MCF 10A (cell line): ENCODE measurements around the gene KCTD2. TPM values are rescaled to one million over a fixed set of nuclear protein-coding genes. Genes with fewer than 3 reads are reported as not detected.
"Not testable (repeated sequence)": the region's sequence is repeated elsewhere in the genome, so short reads cannot be mapped to it uniquely, and the experiment has no call there.

Source experiments
- BruUV-seq: library from RNA; stranded (reverse); fragments of 400-500 nt; replicated peaks from 2 replicates; lab custom pipeline; 2021; lab: Mats Ljungman, UMichigan
- CTCF ChIA-PET: fragments of 300-600 bp; sonication (Branson Sonifier 250); formaldehyde crosslinking; extraction: SDS; loops from one replicate; lab custom pipeline; 2021; ENCODE audit warnings: antibody characterized with exemption, inconsistent platforms; lab: Yijun Ruan, JAX
- POLR2A ChIA-PET: fragments of 300-600, 350-650 bp; sonication (Branson Sonifier 250); formaldehyde crosslinking; extraction: SDS; loops from one replicate; lab custom pipeline; 2020; ENCODE audit warnings: antibody characterized with exemption, inconsistent platforms; lab: Yijun Ruan, JAX
- DNase-seq: peaks from one replicate; pipeline ENCODE4 v3.0.0-alpha.2; 2018; ENCODE audit not compliant: unreplicated experiment
- H3K27ac Mint-ChIP-seq: one replicate; pipeline ENCODE4 v1.8.0; 2022; ENCODE audit warnings: mild to moderate bottlenecking, low read depth, mixed read lengths; ENCODE audit not compliant: unreplicated experiment
- H3K27me3 Mint-ChIP-seq: one replicate; pipeline ENCODE4 v1.8.0; 2022; ENCODE audit warnings: mixed read lengths; ENCODE audit not compliant: insufficient read depth, unreplicated experiment
- H3K36me3 Mint-ChIP-seq: one replicate; pipeline ENCODE4 v1.8.0; 2022; ENCODE audit warnings: mild to moderate bottlenecking, moderate library complexity, mixed read lengths; ENCODE audit not compliant: insufficient read depth, unreplicated experiment
- H3K4me1 Mint-ChIP-seq: one replicate; pipeline ENCODE4 v1.8.0; 2022; ENCODE audit warnings: mixed read lengths; ENCODE audit not compliant: insufficient read depth, unreplicated experiment
- H3K4me3 Mint-ChIP-seq: one replicate; pipeline ENCODE4 v1.8.0; 2022; ENCODE audit warnings: mild to moderate bottlenecking, moderate library complexity, mixed read lengths; ENCODE audit not compliant: unreplicated experiment
- H3K9me3 Mint-ChIP-seq: one replicate; pipeline ENCODE4 v1.8.0; 2022; ENCODE audit warnings: mixed read lengths; ENCODE audit not compliant: unreplicated experiment
- intact Hi-C: fragments of 100-400 bp; cut with micrococcal nuclease; formaldehyde crosslinking; loops from 2 replicates; pipeline ENCODE4 v1.14.1; 2022
- total RNA-seq: library from RNA; stranded (reverse); gene quantifications from 2 replicates; pipeline ENCODE4 v1.2.3, GENCODE V29; 2022
- TF ChIP-seq, protein P1 (sequence below): fragments of 200-600 bp; IDR thresholded peaks from one replicate; pipeline ENCODE4 v1.8.0; 2022; ENCODE audit warnings: antibody characterized with exemption, mild to moderate bottlenecking; ENCODE audit not compliant: unreplicated experiment

Gene KCTD2
- total RNA-seq, 1 experiment from 2014 or later: 11.9 TPM

DNA sequence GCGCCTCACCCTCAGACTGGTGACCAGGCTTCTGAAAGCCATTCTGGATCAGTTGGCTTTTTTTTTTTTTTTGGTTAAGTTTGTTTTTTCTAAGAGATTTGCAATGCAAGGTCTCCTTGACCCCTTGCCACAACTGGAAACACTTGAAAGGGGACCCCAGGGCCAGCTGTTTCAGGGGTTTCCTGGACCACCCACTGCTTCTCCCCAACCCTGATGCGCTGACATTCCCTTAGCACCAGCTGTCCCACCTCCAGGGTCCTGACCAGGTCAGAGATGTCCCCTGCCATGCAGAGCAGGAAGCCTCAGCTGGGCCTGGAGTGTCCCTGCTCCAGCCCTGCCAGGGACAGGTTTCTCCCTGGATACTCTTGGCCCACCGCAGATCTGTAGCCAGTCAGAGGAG lies 42.7 kb upstream of the KCTD2 start:
- intact Hi-C loops: no loop called here
- TF ChIP-seq, protein P1, sequence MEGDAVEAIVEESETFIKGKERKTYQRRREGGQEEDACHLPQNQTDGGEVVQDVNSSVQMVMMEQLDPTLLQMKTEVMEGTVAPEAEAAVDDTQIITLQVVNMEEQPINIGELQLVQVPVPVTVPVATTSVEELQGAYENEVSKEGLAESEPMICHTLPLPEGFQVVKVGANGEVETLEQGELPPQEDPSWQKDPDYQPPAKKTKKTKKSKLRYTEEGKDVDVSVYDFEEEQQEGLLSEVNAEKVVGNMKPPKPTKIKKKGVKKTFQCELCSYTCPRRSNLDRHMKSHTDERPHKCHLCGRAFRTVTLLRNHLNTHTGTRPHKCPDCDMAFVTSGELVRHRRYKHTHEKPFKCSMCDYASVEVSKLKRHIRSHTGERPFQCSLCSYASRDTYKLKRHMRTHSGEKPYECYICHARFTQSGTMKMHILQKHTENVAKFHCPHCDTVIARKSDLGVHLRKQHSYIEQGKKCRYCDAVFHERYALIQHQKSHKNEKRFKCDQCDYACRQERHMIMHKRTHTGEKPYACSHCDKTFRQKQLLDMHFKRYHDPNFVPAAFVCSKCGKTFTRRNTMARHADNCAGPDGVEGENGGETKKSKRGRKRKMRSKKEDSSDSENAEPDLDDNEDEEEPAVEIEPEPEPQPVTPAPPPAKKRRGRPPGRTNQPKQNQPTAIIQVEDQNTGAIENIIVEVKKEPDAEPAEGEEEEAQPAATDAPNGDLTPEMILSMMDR: no peak
- H3K4me3 Mint-ChIP-seq: no peak overlapping the region
- no peaks in the 10 kb centered on the region for H3K4me1 Mint-ChIP-seq
- H3K27me3 Mint-ChIP-seq: no peaks in the 10 kb centered on the region
- BruUV-seq: no TSS peak
- ChIA-PET POLR2A (interaction anchor here (10.9 kb wide), 1 partner anchor 13 kb away, joined by 228 read pairs; the partner anchor contains the start of gene CDR2L), CTCF (interaction anchor here (0.6 to 1.0 kb wide), 4 partner anchors 31 to 1366 kb away, joined by 3 to 4 read pairs (median 4); no protein-coding TSS in a partner anchor)
- peaks cover 16% of the 10 kb centered on the region for H3K36me3 Mint-ChIP-seq
- H3K27ac Mint-ChIP-seq: no peak overlapping the region
- H3K9me3 Mint-ChIP-seq: no peaks in the 10 kb centered on the region
- no peak for DNase-seq

GRCh38 chr17:75005291-75005690 lies 41.7 kb upstream of the KCTD2 start:
- ChIA-PET POLR2A (interaction anchor here (10.9 kb wide), 1 partner anchor 13 kb away, joined by 228 read pairs; the partner anchor contains the start of gene CDR2L), CTCF (interaction anchor here (0.6 to 2.8 kb wide), 2 partner anchors 44 to 57 kb away, joined by 3 to 16 read pairs; no protein-coding TSS in a partner anchor)
- no peak for DNase-seq
- no peaks in the 10 kb centered on the region for H3K9me3 Mint-ChIP-seq
- H3K4me1 Mint-ChIP-seq: no peaks in the 10 kb centered on the region
- H3K4me3 Mint-ChIP-seq: no peak overlapping the region
- H3K27ac Mint-ChIP-seq: no peak overlapping the region
- no TSS peak for BruUV-seq
- intact Hi-C loops: no loop called here
- TF ChIP-seq, protein P1: no peak
- H3K36me3 Mint-ChIP-seq: peaks cover 16% of the 10 kb centered on the region
- no peaks in the 10 kb centered on the region for H3K27me3 Mint-ChIP-seq

- not testable (repeated sequence) for H3K27ac Mint-ChIP-seq, H3K4me3 Mint-ChIP-seq, DNase-seq, H3K4me1 Mint-ChIP-seq, H3K9me3 Mint-ChIP-seq, H3K27me3 Mint-ChIP-seq, BruUV-seq
- peaks cover 16% of the 10 kb centered on the region for H3K36me3 Mint-ChIP-seq
- POLR2A ChIA-PET: interaction anchor here (10.9 kb wide), 1 partner anchor 14 kb away, joined by 228 read pairs; the partner anchor contains the start of gene CDR2L
- CTCF ChIA-PET: interaction anchor here (0.6 to 2.8 kb wide), 6 partner anchors 25 to 371 kb away, joined by 3 to 16 read pairs (median 3); no protein-coding TSS in a partner anchor
- intact Hi-C loops: loop anchor here (1.0 kb wide), 1 partner anchor 45 kb away; no protein-coding TSS in a partner anchor
Observed at GRCh38 chr17:75006084-75006483, 40.9 kb upstream of the KCTD2 start.

DNA sequence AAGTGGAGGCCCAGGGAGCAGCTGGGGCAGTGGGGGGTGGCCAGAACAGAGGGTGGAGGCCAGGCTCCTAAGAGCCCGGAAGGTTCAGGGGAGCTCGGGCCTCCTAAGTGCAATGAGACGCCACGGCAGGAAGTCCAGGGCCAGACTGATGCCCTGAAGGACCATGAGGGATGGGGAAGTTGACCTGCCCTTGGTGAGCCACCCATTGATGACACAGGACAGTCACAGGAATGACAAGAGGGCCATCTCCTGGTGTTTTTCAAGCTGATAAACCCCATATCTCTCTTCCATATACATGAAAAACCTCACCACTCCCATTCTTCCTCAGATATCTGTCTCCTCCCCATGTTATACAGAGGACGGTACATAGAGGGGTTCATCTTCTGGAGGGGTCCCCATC lies 40.4 kb upstream of the KCTD2 start:
- Mint-ChIP-seq H3K4me1 (no peaks in the 10 kb centered on the region), H3K9me3 (no peaks in the 10 kb centered on the region), H3K27ac (no peak overlapping the region), H3K27me3 (no peaks in the 10 kb centered on the region), H3K4me3 (no peak overlapping the region), H3K36me3 (peaks cover 11% of the 10 kb centered on the region)
- TF ChIP-seq, protein P1: no peak
- ChIA-PET POLR2A (interaction anchor here (10.9 kb wide), 1 partner anchor 15 kb away, joined by 228 read pairs; the partner anchor contains the start of gene CDR2L), CTCF (interaction anchor here (0.6 to 2.8 kb wide), 3 partner anchors 26 to 372 kb away, joined by 3 to 16 read pairs (median 4); no protein-coding TSS in a partner anchor)
- no TSS peak for BruUV-seq
- intact Hi-C loops: loop anchor here (1.0 kb wide), 1 partner anchor 45 kb away; no protein-coding TSS in a partner anchor
- peak; percentile 27 for DNase-seq
